Cerebellar nuclear complex (tissue), 1 donor: ENCODE data around the gene EEA1.

ENCODE experiments used
- DNase-seq, 2 experiments: peaks; one replicate each; lab custom pipeline; 2025; lab: John Stamatoyannopoulos, UW

The EEA1 gene

DNA sequence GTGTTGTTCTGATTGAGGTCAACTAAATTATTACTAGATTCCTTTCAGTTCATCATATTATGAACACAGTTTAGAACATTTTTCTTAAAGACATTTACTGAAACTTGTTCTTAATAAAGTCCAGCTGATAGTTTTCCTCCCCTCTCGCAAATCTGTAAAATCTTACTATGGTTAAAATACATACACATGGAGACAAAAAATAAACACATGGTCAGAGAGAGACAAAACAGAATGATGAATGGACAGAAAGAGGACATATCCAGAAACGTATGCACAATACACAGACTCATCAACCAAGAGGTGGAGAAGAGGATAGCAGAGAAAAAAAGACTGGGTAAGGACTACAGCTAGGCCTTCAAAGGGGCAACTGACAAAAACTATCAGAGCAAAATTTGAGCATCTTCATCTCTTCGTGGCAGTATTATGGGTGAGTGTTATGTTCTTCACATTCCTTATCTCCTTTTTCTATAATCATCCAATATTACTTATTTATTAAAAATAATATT is 38.4 kb downstream of the EEA1 start:
- no peak for DNase-seq

DNA sequence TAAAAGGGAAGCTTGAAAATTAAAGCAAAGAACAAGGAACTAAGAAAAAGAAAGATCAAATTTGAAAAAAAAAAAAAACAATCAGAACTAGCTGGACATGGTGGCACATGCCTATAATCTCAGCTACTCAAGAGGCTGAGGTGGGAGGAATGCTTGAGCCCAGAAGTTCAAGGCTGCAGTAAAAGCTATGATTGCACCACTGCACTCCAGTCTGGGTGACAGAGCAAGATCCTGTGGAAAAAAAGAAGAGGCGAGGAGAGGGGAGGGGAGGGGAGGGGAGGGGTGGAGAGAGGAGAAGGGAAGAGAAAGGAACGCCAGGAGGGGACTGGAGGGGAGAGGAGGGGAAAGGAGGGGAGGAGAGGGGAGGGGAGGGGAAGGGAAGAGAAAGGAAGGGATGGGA is 43.0 kb downstream of the EEA1 start:
- DNase-seq = no peak

DNA sequence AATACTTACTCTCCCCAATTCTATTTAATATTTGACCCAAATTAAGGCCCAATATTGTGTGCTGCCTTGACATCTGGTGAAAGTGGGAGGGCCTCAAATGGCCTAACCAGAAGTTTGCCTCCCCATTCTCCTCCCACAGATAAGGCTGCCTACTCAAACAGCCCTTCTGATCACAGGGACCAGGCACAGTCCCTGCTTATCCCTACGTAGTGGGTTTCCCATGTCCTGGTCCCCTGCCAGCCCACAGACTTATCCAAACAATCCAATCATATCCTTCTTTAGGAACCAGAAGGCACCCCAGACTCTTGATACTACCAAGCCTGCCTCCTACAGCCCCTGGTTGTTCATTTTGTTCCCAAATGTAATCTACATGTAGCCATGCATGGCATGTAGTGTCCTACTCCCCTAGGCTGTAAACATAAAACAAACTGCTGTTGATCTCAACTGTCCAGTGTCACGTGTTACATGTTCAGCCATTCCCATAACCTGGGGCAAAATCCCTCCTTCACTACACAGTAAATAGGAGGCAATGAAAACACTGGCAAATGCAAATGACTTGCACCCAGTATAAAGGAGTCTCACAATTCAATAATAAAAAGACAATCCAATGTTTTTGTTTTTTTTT is 49.3 kb downstream of the EEA1 start:
- no peak for DNase-seq

DNA sequence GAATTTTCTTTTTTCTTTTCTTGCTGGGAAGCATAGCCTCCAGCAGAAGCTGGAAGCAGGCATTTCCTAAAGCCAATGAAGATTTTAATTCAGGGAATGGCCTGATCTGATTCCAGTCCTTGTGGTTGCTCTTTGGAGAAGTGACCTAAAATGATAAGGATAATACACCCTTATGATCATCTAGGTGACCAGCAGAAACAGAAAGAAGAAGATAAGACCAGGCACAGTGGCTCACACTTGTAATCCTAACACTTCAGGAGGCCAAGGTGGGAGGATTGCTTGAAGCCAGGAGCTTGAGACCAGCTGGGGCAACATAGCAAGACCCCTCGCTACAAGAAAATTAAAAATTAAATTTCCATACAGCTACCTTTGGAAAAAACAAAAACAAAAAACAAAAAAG is 51.2 kb downstream of the EEA1 start:
- DNase-seq = no peak

DNA sequence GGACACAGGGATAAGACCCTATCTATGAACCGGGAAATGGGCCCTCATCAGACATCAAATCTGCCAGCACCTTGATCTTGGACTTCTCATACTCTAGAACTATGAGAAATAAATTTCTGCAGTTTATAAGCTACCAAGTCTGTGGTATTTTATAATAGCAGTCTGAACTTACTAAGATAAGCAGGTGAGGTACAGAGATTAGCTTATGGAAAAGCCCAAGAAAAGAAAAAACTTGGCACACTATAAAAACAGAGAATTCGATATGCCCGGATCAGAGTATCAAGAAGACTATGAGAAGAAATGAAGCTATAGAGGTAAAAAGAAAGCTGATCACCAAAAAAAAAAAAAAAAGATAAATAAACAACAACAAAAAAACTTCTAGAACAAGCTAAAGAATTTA is 52.6 kb downstream of the EEA1 start:
- DNase-seq = no peak

DNA sequence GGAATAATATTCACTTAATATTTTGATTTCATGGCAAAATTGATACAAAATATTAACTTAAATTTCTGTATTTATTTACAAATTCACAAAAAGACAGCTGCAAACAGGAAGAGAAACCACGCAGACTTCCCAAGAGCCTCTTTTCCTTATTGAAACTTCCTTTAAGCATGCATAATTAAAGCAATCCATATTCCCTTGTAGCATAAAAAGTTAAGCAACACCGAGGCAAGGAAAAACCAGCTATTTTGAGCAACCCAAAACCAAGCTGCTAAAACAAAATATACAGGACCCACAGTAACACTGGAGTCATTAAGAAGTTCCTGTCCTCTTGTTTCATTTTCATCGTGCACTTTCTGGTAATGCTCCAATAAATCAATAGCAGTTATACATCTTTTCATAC is 58.0 kb downstream of the EEA1 start:
- DNase-seq = no peak

DNA sequence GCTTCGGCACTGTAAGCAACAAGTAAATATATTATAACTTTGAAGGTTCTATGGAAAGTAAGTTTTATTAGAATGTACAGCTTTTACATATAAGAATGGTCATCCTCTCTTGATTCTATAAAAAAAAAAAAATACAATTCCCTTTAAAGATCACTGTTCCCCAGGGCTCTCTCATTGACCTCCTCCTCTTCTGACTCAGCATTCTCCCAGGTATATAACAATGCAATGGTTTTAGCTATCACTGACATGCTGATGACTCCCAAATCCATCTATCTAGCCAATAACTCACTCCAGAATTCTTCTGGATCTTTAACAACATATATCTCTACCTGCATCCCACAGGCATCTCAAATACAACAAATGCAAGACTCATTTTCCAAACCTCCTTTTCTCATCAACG is 62.7 kb downstream of the EEA1 start:
- no peak for DNase-seq

DNA sequence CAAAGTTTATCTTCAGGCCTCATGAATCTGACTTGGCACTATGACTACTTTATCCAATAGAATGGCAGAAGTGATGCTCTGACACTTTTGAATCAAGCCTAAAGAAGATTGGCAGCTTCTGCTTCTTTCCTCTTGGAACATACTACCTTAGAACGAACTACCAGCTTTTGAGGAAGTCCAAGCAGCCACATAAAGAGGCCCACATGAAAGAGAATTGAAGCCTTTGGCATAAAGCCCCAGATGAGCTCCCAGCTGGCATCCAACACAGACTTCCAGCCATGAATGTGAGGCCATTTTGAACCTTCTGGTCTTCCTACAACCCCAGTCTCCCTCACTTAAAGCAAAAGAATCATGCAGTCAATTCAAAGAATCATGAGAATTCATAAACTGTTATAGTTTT is 65.8 kb downstream of the EEA1 start:
- no peak for DNase-seq

DNA sequence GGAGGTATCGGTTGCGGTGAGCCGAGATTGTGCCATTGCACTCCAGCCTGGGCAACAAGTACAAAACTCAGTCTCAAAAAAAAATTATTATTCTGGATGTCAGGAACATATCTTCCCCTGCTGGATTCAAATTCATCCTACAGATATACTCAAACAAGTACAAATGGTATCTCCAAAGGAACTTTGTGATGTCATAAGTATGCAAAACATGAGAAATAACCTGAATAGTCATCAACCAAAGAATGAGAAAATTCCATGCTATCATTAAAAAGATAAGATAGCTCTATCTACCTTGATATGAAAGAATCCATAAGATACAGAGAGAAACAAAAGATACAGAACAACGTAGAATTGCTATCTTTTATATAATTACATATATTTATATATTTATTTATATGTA is 67.7 kb downstream of the EEA1 start:
- no peak for DNase-seq

DNA sequence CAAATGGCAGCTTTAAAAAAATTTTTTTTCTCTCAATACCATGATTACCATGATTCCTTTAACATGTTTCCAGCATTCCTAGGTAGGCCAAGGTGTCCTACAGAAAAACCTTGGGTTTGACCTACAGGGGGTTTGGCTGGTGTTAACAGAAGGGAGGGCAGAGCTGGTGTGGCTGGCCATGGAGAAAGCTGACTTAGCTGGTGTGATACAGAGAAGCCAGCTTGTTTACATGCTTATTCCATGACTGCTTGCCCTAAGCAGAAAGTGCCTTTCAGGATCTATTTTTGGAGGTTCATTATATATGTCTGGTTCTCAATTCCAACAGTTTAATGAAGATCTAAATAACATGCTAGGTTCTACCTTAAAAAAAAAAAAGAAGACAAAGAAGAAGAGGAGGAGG is 68.6 kb downstream of the EEA1 start:
- no peak for DNase-seq

DNA sequence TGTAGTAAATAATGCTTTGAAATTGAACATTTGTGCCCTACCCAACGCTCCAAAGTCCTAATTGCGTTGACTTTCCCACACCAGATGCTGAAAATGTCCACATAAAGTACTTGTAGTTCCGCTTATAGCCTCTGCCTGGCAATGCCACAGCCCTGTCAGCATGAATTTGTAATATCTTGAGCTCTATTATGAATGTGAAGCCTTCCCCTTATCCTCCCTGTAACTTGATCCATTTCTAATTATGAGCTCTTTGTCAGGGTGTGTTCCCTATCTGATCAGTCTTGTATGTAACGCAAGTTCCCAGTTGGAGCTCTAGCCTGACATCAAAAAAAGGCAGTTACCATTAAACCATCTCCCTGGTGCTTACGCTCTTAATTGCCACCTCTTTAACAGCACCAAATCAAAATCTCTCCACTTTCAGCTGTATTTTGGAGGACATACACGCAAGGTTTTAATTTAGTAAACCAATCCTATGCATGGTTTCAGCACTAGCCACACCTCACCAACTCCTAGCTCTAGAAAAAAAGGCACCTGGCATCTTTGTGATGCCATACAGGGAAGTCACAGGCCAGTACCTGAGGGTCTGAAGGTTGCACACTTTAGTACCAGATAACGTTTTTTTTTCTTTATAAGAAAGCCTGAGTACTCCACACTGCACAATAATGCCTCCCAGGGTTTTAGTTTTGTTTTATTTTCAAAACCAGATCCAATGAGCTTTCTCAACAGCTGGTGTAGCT is 69.3 kb downstream of the EEA1 start:
- no peak for DNase-seq

DNA sequence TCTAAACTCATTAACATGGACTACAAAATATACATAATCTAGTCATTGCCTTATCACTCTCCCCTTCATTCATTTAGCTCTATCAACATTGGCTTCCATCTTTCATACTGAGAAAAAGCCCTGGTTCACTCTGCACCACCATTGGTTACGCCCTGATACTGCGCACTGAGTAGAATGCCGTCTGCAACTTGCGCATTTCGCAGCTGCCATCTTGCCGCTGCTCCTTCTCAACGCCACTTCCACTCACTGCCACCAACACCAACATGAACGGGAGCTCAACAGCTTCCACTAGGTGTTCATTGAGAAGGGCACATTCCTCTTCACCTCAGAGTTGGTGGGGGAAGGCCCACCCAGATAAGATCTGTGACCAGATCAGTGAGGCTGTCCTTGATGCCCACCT is 71.3 kb downstream of the EEA1 start:
- no peak for DNase-seq

DNA sequence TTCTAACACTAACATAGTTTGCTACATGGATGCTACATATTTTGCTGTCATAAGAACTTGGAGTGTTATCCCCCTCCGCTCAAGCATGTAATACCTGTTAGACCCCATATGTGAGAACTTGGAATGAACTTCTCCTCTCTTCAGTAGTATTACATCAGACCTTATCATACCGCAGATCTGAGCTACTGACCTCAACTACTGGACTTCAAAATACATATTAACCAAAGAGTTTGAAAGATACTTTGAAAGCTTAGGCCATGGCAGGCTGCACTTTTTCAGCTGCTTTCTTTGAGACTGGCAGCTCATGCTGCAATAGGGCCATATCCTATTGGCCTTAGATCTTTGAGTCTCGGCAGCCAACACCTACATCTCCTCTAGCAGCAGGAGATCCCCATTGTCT is 74.8 kb downstream of the EEA1 start:
- no peak for DNase-seq

DNA sequence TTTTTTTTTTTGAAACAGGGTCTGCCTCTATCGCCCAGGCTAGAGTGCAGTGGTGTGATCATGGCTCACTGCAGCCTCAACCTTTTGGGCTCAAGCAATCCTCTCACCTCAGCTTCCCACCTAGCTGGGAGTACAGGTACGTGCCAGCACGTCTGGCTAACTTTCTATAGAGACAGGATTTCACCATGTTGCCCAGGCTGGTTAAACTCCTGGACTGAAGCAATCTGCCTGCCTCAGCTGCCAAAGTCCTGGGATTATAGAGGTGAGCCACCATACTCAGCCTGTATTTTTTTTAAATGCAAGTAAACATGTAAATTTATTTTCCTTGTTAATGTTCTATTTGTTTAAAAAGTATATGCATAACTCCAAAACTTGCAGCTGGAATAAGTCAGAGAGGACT is 80.4 kb downstream of the EEA1 start:
- no peak for DNase-seq

DNA sequence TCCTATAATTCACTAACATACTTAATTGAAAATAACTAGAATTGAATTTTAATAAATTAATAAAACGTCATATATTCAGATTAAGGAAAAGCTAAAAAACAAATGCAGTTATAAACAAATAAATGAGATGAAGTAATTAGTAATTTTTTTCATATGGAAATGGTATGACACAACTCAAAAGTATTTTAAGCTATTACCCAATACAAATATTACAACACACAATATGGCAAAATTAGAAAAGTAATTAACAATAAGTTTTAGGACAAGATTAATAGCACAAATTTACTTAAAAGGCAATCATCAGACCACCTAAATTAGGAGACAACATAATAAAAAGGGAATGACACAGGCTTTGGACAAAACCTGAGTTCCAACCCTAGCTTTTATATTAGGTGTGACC is 81.7 kb downstream of the EEA1 start:
- no peak for DNase-seq

DNA sequence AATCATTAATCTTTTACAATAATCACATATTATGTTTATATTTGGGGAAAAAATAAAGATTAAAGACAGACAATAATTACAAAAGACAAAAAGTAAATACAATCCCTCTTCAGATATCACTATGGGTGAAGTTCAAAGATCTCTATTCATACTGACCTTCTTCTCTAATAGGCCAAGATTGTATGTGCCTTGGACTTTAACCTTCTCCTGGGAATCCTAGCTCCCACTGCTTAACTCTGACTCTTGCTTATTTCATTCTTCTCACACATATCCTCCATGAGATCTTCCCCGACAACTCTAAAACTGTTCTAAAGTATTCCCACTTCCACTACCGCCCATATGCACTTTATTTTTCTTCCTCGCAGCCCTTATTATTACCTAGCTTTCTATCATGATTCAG is 83.8 kb downstream of the EEA1 start:
- no peak for DNase-seq

DNA sequence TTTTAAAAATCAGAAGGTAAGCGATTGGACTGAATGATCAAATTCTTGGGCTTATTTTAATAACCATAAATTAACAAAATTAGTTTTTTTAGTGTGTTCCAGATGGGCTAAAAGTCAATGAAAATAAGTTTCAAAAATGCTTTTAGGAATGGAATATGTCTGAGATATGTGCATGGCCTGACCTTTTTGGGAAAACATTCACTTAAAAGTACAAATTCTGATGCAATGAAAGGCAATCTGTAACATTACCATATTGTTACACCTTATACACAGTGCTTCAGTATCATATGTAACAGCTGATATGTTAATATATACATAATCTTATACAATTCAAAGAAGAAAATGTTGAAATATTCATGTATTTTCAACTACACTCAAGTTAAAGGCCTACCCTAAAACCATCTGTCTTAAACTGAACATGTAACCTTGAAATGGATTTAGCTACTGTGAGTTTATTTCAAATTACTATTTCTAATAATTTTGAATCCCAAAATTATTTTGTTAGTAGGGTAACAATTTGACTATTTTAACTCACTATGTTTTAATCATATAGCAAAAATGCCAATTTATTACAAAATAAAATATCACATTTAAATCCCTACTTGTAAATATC is 84.8 kb downstream of the EEA1 start:
- DNase-seq = no peak

DNA sequence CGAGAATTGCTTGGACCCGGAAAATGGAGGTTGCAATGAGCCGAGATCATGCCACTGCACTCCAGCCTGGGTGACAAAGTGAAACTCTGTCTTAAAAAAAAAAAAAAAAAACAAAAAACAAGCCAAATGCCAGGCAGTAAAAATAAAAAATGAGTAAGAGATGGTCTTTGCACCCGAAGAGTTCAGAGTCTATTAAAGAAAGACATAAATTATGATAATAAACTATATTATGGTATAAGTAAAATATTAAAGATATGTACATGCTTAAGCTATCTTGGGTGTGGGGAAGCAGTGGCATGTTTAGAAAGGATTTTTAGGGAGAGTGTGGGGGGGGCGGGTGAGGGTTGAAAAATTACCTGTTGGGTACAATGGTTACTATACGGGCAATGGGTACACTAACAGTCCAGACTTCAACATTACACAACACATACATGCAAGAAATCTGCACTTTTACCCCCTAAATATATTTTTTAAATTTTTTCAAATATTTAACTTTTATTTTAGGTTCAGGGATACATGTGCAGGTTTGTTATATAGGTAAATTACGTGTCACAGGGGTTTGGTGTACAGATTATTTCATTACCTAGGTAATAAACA is 99.3 kb downstream of the EEA1 start:
- no peak for DNase-seq

DNA sequence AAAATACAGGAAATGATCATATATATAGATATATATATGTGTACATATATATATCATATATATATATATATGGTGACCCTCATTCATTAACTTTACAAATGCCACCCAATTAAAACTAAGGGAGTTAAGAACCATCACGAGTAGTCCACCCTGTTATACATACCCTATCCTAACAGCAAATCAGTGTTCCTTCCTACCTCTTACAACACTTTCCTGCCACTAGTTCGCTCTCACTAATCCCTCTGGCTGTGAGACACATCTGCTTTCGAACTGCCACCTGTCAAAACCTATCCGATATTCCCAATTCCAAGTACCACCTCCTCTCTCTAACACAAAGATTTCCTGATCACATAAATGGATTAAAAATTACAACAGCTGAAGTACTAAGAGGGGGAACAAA is 100.5 kb downstream of the EEA1 start:
- no peak for DNase-seq

DNA sequence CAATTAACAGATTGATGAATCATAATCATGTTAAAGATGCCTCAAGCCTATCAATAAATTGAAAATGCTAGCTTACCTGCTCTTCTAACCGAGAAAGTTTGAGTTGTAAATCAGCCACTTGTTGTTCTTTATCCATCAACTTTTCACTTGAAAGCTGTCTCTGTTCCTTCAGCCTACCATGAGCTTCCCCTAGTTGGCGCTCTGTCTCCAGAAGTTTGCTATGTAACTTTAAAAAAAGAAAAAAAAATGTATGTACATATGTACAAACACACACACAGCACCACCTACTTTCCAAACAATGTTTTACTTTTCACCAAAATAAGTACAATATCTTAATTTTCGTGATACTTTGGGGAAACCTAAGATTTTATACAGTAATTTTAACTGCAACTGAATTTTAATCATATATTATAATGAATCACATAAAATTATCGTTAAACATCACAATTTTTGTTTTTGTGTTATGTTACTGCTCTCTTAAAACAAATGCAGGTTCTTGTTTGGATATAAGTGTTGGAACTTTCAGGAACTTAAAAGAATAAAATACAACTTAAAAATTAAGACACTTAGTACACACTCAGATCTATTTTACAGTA is 101.2 kb downstream of the EEA1 start:
- no peak for DNase-seq

DNA sequence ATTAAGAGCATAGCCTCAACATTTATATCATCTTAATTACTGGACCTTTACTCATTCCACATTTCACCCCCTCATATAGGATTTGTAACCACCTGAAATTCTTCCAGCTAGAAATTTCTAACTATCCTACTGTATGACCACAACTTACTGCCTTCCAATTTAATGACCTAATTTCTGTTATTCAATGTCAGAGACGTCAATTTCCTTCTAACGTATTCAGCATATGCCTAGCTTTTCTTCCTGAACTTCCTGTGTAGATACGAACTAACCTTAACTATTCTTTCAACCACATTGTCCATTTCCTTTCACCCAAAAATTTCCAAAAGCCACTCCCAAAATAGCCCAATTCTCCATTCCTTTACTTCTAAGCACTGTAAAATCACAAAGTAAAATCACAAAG is 108.0 kb downstream of the EEA1 start:
- no peak for DNase-seq

DNA sequence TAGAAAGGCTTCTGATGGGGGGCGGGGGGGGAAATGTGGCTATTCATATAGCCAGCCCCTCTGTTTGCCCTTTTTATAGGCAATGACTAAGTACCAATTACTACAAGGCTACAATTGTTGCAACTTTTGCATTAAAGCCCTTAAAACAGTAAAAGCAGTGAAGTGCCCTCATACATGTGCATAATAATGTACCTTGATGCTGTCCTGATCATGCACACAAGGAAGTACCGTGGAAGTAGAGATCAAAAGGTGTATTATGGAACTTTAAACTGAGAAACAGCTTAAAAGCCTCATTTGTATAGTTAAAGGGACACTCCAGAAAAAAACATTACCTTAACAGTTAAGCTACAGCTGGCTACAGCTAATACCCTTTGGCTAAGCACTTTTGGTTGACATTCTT is 114.5 kb downstream of the EEA1 start:
- DNase-seq = no peak

DNA sequence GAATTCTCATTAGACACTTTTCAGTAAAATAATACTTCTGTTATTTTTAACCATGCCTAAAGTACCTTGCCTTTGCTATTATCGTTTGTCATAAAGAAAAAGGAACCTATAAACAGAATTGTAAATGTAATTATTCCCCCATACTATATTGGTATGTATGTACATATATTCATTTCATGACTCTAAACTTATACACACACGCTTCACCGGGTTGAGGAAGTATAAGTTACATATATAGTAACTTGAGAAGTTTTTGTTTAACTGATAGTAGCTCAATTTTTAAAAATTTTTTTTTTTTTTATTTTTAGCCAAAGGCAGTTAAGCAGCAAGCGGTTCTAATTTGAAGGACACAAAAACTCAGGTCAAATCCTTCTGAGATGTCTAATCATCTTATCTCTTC is 118.7 kb downstream of the EEA1 start:
- no peak for DNase-seq
